Caco-2 (cell line): ENCODE data around the gene UTS2R. TPM values are rescaled to one million over a fixed set of nuclear protein-coding genes. Genes with fewer than 3 reads are reported as not detected.

Source experiments
- BruUV-seq: library from RNA; stranded (reverse); fragments of 400-500 nt; replicated peaks from 2 replicates; lab custom pipeline; 2021; lab: Mats Ljungman, UMichigan
- CTCF ChIA-PET: fragments of 300-600 bp; sonication (Branson Sonifier 250); formaldehyde crosslinking; loops from one replicate; lab custom pipeline; 2022; ENCODE audit warnings: antibody characterized with exemption; lab: Charles Lee
- POLR2A ChIA-PET: fragments of 300-600 bp; sonication (Branson Sonifier 250); formaldehyde crosslinking; loops from one replicate; lab custom pipeline; 2022; ENCODE audit warnings: antibody characterized with exemption; lab: Charles Lee
- DNase-seq, 2 experiments: peaks; one replicate each; pipeline versions ENCODE4 v3.0.0 to v3.0.0-alpha.2; 2020 to 2022
- H3K27me3 ChIP-seq: replicated peaks from 2 replicates; pipeline ENCODE4 v1.6.0; 2011; ENCODE audit warnings: low read length; ENCODE audit not compliant: control insufficient read depth, insufficient read depth
- H3K36me3 ChIP-seq: 2 replicates; pipeline ENCODE4 v1.5.1; 2011; ENCODE audit warnings: low read length; ENCODE audit not compliant: control insufficient read depth, insufficient read depth
- H3K4me1 ChIP-seq: fragments of 250-450 bp; sonication (Bioruptor Pico); 2 replicates; pipeline ENCODE4 v1.5.1; 2020; ENCODE audit warnings: mild to moderate bottlenecking
- H3K4me3 ChIP-seq: 2 replicates; pipeline ENCODE4 v1.5.1; 2011; ENCODE audit warnings: low read depth, mild to moderate bottlenecking, control low read depth, low read length
- H3K9me3 ChIP-seq: fragments of 250-450 bp; sonication (Bioruptor Pico); 2 replicates; pipeline ENCODE4 v1.5.1; 2020; ENCODE audit warnings: mild to moderate bottlenecking, moderate library complexity
- H3K27ac Mint-ChIP-seq: one replicate; pipeline ENCODE4 v1.8.0; 2022; ENCODE audit warnings: mixed read lengths; ENCODE audit not compliant: unreplicated experiment
- H3K27me3 Mint-ChIP-seq: one replicate; pipeline ENCODE4 v1.8.0; 2022; ENCODE audit warnings: mixed read lengths; ENCODE audit not compliant: insufficient read depth, unreplicated experiment
- H3K36me3 Mint-ChIP-seq: one replicate; pipeline ENCODE4 v1.8.0; 2022; ENCODE audit warnings: mild to moderate bottlenecking, mixed read lengths; ENCODE audit not compliant: insufficient read depth, unreplicated experiment
- H3K4me1 Mint-ChIP-seq: one replicate; pipeline ENCODE4 v1.8.0; 2022; ENCODE audit warnings: low read depth, mixed read lengths; ENCODE audit not compliant: unreplicated experiment
- H3K4me3 Mint-ChIP-seq: one replicate; pipeline ENCODE4 v1.8.0; 2022; ENCODE audit warnings: mild to moderate bottlenecking, moderate library complexity, mixed read lengths; ENCODE audit not compliant: unreplicated experiment
- H3K9me3 Mint-ChIP-seq: one replicate; pipeline ENCODE4 v1.8.0; 2022; ENCODE audit warnings: mixed read lengths; ENCODE audit not compliant: unreplicated experiment
- CTCF ChIP-seq, 2 experiments: fragments of 200-600 bp in 1 of 2; IDR thresholded peaks; 1 replicate in 1 of 2; 2 replicates in 1 of 2; pipeline versions ENCODE4 v1.5.1 to v1.8.0; 2011 to 2022; ENCODE audit warnings: antibody characterized with exemption in 1 of 2, control low read depth in 1 of 2, inconsistent platforms in 1 of 2, low read depth in 1 of 2, low read length in 1 of 2, mild to moderate bottlenecking in 1 of 2, moderate library complexity in 1 of 2; ENCODE audit not compliant: insufficient read depth in 1 of 2, severe bottlenecking in 1 of 2, unreplicated experiment in 1 of 2
- intact Hi-C: fragments of 100-400 bp; cut with micrococcal nuclease; formaldehyde crosslinking; loops from one replicate; pipeline ENCODE4 v1.10.0; 2022; ENCODE audit not compliant: unreplicated experiment
- total RNA-seq: library from RNA; stranded (reverse); gene quantifications from 2 replicates; pipeline ENCODE4 v1.2.3, GENCODE V29; 2022

UTS2R gene
- total RNA-seq, 1 experiment from 2014 or later, result 0.66 TPM

- no peak for DNase-seq
- ChIA-PET CTCF (no interaction called here), POLR2A (no interaction called here)
- TF ChIP-seq CTCF (IDR thresholded peaks at IDR 0.05; ENCODE audit: insufficient read depth in 1 of 2, low read depth in 1 of 2, low read length in 1 of 2, severe bottlenecking in 1 of 2, unreplicated experiment in 1 of 2), result no peak
- Histone ChIP-seq H3K9me3 (no peaks in the 10 kb centered on the region), H3K27me3 (no peaks in the 10 kb centered on the region), H3K36me3 (peaks cover 1% of the 10 kb centered on the region; the same call in 1 of the 2 replicates), H3K4me3 (no peak overlapping the region), H3K4me1 (peaks cover 14% of the 10 kb centered on the region)
- no TSS peak for BruUV-seq
- no peaks in the 10 kb centered on the region for H3K27me3 Mint-ChIP-seq
- H3K4me1 Mint-ChIP-seq, result no peaks in the 10 kb centered on the region
- peaks cover 11% of the 10 kb centered on the region for H3K36me3 Mint-ChIP-seq
- H3K9me3 Mint-ChIP-seq, result no peaks in the 10 kb centered on the region
- intact Hi-C loops, result no loop called here
- H3K27ac Mint-ChIP-seq, result no peak overlapping the region
- no peak overlapping the region for H3K4me3 Mint-ChIP-seq
These were observed 18.7 kb downstream of the UTS2R start for GRCh38 chr17:82390015-82390859.

GRCh38 chr17:82390860-82391435, 19.4 kb downstream of the UTS2R start:
- intact Hi-C loops, result no loop called here
- Mint-ChIP-seq H3K9me3 (no peaks in the 10 kb centered on the region), H3K36me3 (peaks cover 11% of the 10 kb centered on the region), H3K27me3 (no peaks in the 10 kb centered on the region), H3K4me3 (no peak overlapping the region), H3K4me1 (peaks cover 4% of the 10 kb centered on the region), H3K27ac (no peak overlapping the region)
- TF ChIP-seq CTCF (IDR thresholded peaks at IDR 0.05; ENCODE audit: insufficient read depth in 1 of 2, low read depth in 1 of 2, low read length in 1 of 2, severe bottlenecking in 1 of 2, unreplicated experiment in 1 of 2), result no peak
- Histone ChIP-seq H3K27me3 (no peaks in the 10 kb centered on the region), H3K9me3 (no peaks in the 10 kb centered on the region), H3K4me1 (peaks cover 14% of the 10 kb centered on the region), H3K36me3 (peaks cover 1% of the 10 kb centered on the region; the same call in 1 of the 2 replicates), H3K4me3 (no peak overlapping the region)
- no TSS peak for BruUV-seq
- ChIA-PET POLR2A (no interaction called here), CTCF (no interaction called here)
- DNase-seq, result no peak

GRCh38 chr17:82391496-82392066, 20.0 kb downstream of the UTS2R start:
- no peaks in the 10 kb centered on the region for H3K9me3 Mint-ChIP-seq
- H3K4me3 ChIP-seq, result no peak overlapping the region
- peaks cover 10% of the 10 kb centered on the region for H3K4me1 Mint-ChIP-seq
- no peak overlapping the region for H3K4me3 Mint-ChIP-seq
- CTCF ChIA-PET, result no interaction called here
- no peak for TF ChIP-seq CTCF (IDR thresholded peaks at IDR 0.05; ENCODE audit: insufficient read depth in 1 of 2, low read depth in 1 of 2, low read length in 1 of 2, severe bottlenecking in 1 of 2, unreplicated experiment in 1 of 2)
- intact Hi-C loops, result no loop called here
- H3K36me3 Mint-ChIP-seq, result peaks cover 13% of the 10 kb centered on the region
- no peaks in the 10 kb centered on the region for H3K27me3 Mint-ChIP-seq
- POLR2A ChIA-PET, result no interaction called here
- no peaks in the 10 kb centered on the region for H3K27me3 ChIP-seq
- peaks cover 13% of the 10 kb centered on the region for H3K4me1 ChIP-seq
- H3K27ac Mint-ChIP-seq, result no peak overlapping the region
- DNase-seq, result no peak
- peaks cover 1% of the 10 kb centered on the region; the same call in 1 of the 2 replicates for H3K36me3 ChIP-seq
- BruUV-seq, result no TSS peak
- H3K9me3 ChIP-seq, result no peaks in the 10 kb centered on the region
